Loucy (cell line): ENCODE results near the gene LRRC15.

Source experiments
- H2AFZ ChIP-seq: fragments of 200-600 bp; sonication (generic); 2 replicates; pipeline ENCODE4 v1.6.0; 2016; ENCODE audit warnings: antibody characterized with exemption, mild to moderate bottlenecking, low read length, moderate library complexity
- H3F3A ChIP-seq: fragments of 200-600 bp; 2 replicates; pipeline ENCODE4 v1.6.0; 2016; ENCODE audit warnings: antibody characterized with exemption, low read depth, mild to moderate bottlenecking
- H3K27me3 ChIP-seq: fragments of 200-600 bp; sonication (generic); 2 replicates; pipeline ENCODE4 v1.6.1; 2014; ENCODE audit warnings: low read length, mild to moderate bottlenecking; ENCODE audit not compliant: insufficient read depth, poor library complexity, severe bottlenecking
- H3K36me3 ChIP-seq: fragments of 200-600 bp; sonication (generic); 2 replicates; pipeline ENCODE4 v1.6.1; 2016; ENCODE audit warnings: low read length; ENCODE audit not compliant: insufficient read depth
- H3K4me1 ChIP-seq: fragments of 200-600 bp; sonication (generic); 2 replicates; pipeline ENCODE4 v1.5.1; 2014; ENCODE audit warnings: low read length, mild to moderate bottlenecking; ENCODE audit not compliant: insufficient read depth, poor library complexity, severe bottlenecking
- H3K4me2 ChIP-seq: fragments of 200-600 bp; sonication (generic); 2 replicates; pipeline ENCODE4 v1.6.0; 2014; ENCODE audit warnings: antibody characterized with exemption, low read length, low read depth, mild to moderate bottlenecking; ENCODE audit not compliant: poor library complexity, severe bottlenecking
- H3K4me3 ChIP-seq: fragments of 200-600 bp; sonication (generic); 2 replicates; pipeline ENCODE4 v1.5.1; 2014; ENCODE audit warnings: low read length, mild to moderate bottlenecking, mixed read lengths; ENCODE audit not compliant: poor library complexity, severe bottlenecking
- H3K79me2 ChIP-seq: fragments of 200-600 bp; sonication (generic); 2 replicates; pipeline ENCODE4 v1.6.1; 2014; ENCODE audit warnings: low read length; ENCODE audit not compliant: insufficient read depth
- H3K9ac ChIP-seq: fragments of 200-600 bp; sonication (generic); 2 replicates; pipeline ENCODE4 v1.6.0; 2014; ENCODE audit warnings: mild to moderate bottlenecking, low read depth, low read length, moderate library complexity; ENCODE audit not compliant: poor library complexity, severe bottlenecking
- H3K9me2 ChIP-seq: fragments of 200-600 bp; sonication (generic); replicated peaks from 2 replicates; pipeline ENCODE4 v1.6.1; 2016; ENCODE audit warnings: low read depth, low read length, mixed read lengths
- H3K9me3 ChIP-seq: fragments of 200-600 bp; sonication (generic); 2 replicates; pipeline ENCODE4 v1.6.1; 2014; ENCODE audit warnings: mild to moderate bottlenecking, antibody characterized with exemption, low read length, low read depth; ENCODE audit not compliant: insufficient read depth
- H4K20me1 ChIP-seq: fragments of 200-600 bp; sonication (generic); 2 replicates; pipeline ENCODE4 v1.6.0; 2014; ENCODE audit warnings: antibody characterized with exemption, low read length, mild to moderate bottlenecking; ENCODE audit not compliant: insufficient read depth, poor library complexity, severe bottlenecking
- EZH2phosphoT487 ChIP-seq: fragments of 200-600 bp; IDR thresholded peaks from 2 replicates; pipeline ENCODE4 v1.6.1; 2018; ENCODE audit warnings: antibody characterized with exemption, mild to moderate bottlenecking, moderate library complexity, borderline replicate concordance
- TF ChIP-seq, protein P1 (sequence below): fragments of 200-600 bp; sonication (generic); conservative IDR thresholded peaks from 2 replicates; pipeline ENCODE4 v1.5.1; 2014; ENCODE audit warnings: mild to moderate bottlenecking, antibody characterized with exemption, low read length

LRRC15 gene

DNA sequence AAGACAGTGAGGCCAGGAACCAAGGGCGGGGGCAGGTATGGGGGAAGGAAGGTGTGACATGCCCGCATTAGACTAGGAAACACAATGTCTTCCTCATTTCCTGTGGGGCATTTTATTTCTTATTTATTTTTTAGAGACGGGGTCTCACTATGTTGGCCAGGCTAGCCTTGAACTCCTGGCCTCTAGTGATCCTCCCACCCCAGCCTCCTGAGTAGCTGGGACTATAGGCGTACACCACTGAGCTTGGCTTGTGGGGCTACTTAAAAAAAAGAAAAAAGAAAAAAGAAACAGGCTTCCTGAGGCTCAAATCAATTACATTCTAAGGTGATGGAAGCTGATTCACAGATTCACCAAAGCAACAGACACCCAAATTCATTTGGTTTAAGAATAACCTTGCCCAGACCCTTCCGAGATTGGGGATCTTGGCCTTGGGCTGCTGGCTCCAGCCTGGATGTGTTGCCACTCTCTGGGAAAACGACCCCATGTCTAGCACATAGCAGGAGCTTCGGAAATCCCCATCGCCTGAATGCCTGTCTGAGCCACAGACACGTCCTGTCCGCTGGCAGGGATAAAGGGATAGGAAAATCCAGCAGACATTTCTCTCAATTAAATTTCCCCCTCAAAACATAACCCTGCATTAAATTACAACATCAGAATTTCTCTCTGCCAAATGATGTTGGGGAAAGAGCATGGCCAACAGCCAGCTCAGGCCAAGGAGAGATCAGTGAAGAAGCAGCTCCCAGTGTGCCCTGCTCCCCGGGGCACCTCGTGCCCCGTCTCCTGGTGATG, 31.4 kb downstream of the LRRC15 start:
- peaks cover under 1% of the 10 kb centered on the region for H3K27me3 ChIP-seq
- no peaks in the 10 kb centered on the region for H3K79me2 ChIP-seq
- no peaks in the 10 kb centered on the region for H3F3A ChIP-seq
- H3K9me3 ChIP-seq: no peaks in the 10 kb centered on the region
- no peaks in the 10 kb centered on the region for H3K9me2 ChIP-seq
- H3K4me2 ChIP-seq: no peak overlapping the region
- H3K9ac ChIP-seq: no peak overlapping the region
- no peaks in the 10 kb centered on the region for H4K20me1 ChIP-seq
- no peak overlapping the region for H3K4me3 ChIP-seq
- peaks cover 7% of the 10 kb centered on the region for H3K4me1 ChIP-seq
- no peaks in the 10 kb centered on the region for H3K36me3 ChIP-seq
- TF ChIP-seq, protein P1, sequence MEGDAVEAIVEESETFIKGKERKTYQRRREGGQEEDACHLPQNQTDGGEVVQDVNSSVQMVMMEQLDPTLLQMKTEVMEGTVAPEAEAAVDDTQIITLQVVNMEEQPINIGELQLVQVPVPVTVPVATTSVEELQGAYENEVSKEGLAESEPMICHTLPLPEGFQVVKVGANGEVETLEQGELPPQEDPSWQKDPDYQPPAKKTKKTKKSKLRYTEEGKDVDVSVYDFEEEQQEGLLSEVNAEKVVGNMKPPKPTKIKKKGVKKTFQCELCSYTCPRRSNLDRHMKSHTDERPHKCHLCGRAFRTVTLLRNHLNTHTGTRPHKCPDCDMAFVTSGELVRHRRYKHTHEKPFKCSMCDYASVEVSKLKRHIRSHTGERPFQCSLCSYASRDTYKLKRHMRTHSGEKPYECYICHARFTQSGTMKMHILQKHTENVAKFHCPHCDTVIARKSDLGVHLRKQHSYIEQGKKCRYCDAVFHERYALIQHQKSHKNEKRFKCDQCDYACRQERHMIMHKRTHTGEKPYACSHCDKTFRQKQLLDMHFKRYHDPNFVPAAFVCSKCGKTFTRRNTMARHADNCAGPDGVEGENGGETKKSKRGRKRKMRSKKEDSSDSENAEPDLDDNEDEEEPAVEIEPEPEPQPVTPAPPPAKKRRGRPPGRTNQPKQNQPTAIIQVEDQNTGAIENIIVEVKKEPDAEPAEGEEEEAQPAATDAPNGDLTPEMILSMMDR: no peak
- no peak for TF ChIP-seq EZH2phosphoT487
- no peak overlapping the region for H2AFZ ChIP-seq

DNA sequence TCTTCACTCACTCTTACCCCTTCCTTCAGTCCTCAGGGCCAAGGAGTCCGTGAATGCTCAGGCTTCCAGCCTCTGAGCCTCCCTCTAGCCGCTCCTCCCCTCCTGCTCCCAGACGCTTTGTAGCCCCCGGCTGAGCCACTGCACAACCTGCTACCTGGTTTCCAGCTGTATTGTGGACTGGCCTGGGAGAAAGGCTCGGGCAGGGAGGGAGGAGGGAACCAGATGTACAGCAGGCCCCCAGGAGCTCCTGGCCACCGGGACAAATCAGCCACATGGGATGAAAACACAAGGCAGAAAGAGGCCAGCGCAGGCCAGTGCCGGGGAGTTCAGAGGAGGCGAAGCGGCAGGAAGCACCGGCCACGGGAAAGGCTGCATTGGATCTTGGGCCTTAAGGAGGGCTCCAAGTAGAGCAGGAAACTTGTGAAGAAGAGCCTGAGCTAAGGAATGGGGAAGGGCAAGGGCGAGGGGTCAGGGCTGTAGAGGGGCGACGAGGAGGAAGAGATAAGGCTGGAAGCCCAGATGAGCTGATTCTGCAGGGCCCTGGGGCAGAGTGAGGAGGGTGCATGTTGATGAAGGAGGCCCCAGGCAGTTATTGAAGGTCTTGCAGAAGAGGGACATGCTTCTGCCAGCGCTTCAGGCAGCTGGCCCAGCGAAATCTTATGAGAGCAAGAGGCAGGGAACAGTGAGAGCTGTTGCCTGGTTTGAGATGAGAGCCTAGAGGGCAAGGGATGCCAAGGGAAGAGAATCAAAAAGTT, 32.8 kb downstream of the LRRC15 start:
- no peaks in the 10 kb centered on the region for H3K36me3 ChIP-seq
- H3F3A ChIP-seq: no peaks in the 10 kb centered on the region
- H3K9me3 ChIP-seq: no peaks in the 10 kb centered on the region
- H3K79me2 ChIP-seq: no peaks in the 10 kb centered on the region
- no peaks in the 10 kb centered on the region for H3K9me2 ChIP-seq
- no peak overlapping the region for H3K9ac ChIP-seq
- no peak overlapping the region for H3K4me2 ChIP-seq
- no peak for TF ChIP-seq EZH2phosphoT487
- TF ChIP-seq, protein P1: no peak
- H3K4me3 ChIP-seq: no peak overlapping the region
- H3K27me3 ChIP-seq: peaks cover 6% of the 10 kb centered on the region
- H4K20me1 ChIP-seq: no peaks in the 10 kb centered on the region
- no peak overlapping the region for H2AFZ ChIP-seq
- peaks cover 8% of the 10 kb centered on the region for H3K4me1 ChIP-seq

GRCh38 chr3:194333981-194334320, 35.6 kb downstream of the LRRC15 start:
- no peaks in the 10 kb centered on the region for H3K79me2 ChIP-seq
- H3F3A ChIP-seq: no peaks in the 10 kb centered on the region
- no peaks in the 10 kb centered on the region for H3K9me2 ChIP-seq
- no peaks in the 10 kb centered on the region for H3K9me3 ChIP-seq
- peaks cover 6% of the 10 kb centered on the region for H3K27me3 ChIP-seq
- no peaks in the 10 kb centered on the region for H4K20me1 ChIP-seq
- 0 out of 2 replicates have a peak overlapping the region, but pooled peaks have one; percentile 29 for H2AFZ ChIP-seq
- H3K4me1 ChIP-seq: peaks cover 8% of the 10 kb centered on the region
- H3K4me2 ChIP-seq: peak overlapping the region; percentile 76
- H3K36me3 ChIP-seq: no peaks in the 10 kb centered on the region
- no peak overlapping the region for H3K9ac ChIP-seq
- H3K4me3 ChIP-seq: peak overlapping the region; percentile 70
- TF ChIP-seq EZH2phosphoT487: no peak
- TF ChIP-seq, protein P1: no peak
